ENCODE data around the gene SMURF1.

Gene SMURF1

GRCh38 chr7:98988641-98989040 lies 155.3 kb downstream of the SMURF1 start:
- no peak for DNase-seq
- in situ Hi-C loops (cut with HindIII; ENCODE audit: low pct_ligation_motif_present, low pct_unique_long_range_greater_than_20kb, low sequenced_read_pairs) = no loop called here

- in situ Hi-C loops (cut with HindIII; ENCODE audit: low pct_ligation_motif_present, low pct_unique_long_range_greater_than_20kb, low sequenced_read_pairs) = no loop called here
- no peak for DNase-seq
These were observed 158.0 kb downstream of the SMURF1 start for GRCh38 chr7:98985945-98986344.

- in situ Hi-C loops (cut with HindIII; ENCODE audit: low pct_ligation_motif_present, low pct_unique_long_range_greater_than_20kb, low sequenced_read_pairs) = no loop called here
- no peak for DNase-seq
These were observed 158.5 kb downstream of the SMURF1 start for GRCh38 chr7:98985406-98985805.

GRCh38 chr7:98984126-98984525 lies 159.8 kb downstream of the SMURF1 start:
- DNase-seq = no peak
- in situ Hi-C loops (cut with HindIII; ENCODE audit: low pct_ligation_motif_present, low pct_unique_long_range_greater_than_20kb, low sequenced_read_pairs) = no loop called here

- in situ Hi-C loops (cut with HindIII; ENCODE audit: low pct_ligation_motif_present, low pct_unique_long_range_greater_than_20kb, low sequenced_read_pairs) = no loop called here
- no peak for DNase-seq
These were observed 161.2 kb downstream of the SMURF1 start for GRCh38 chr7:98982686-98983085.

- in situ Hi-C loops (cut with HindIII; ENCODE audit: low pct_ligation_motif_present, low pct_unique_long_range_greater_than_20kb, low sequenced_read_pairs) = no loop called here
- no peak for DNase-seq
These were observed 162.2 kb downstream of the SMURF1 start for GRCh38 chr7:98981701-98982100.

- in situ Hi-C loops (cut with HindIII; ENCODE audit: low pct_ligation_motif_present, low pct_unique_long_range_greater_than_20kb, low sequenced_read_pairs) = no loop called here
- no peak for DNase-seq
These were observed 165.2 kb downstream of the SMURF1 start for GRCh38 chr7:98978672-98979071.

Measured in ACHN (cell line).